CD4-positive, alpha-beta T cell (primary cell): ENCODE results near the gene NTRK2. TPM values are rescaled to one million over a fixed set of nuclear protein-coding genes. Genes with fewer than 3 reads are reported as not detected.

Source experiments
- ATAC-seq: fragments of 200-7000 bp; cut with Tn5 transposase; one replicate; pipeline ENCODE4 v1.10.0; 2022; ENCODE audit warnings: mild to moderate bottlenecking; ENCODE audit not compliant: poor library complexity
- CTCF ChIA-PET: fragments of 350-600 bp; sonication (Branson Sonifier 250); formaldehyde crosslinking; loops from one replicate; lab custom pipeline; 2021; ENCODE audit warnings: antibody characterized with exemption, inconsistent platforms; lab: Charles Lee
- POLR2A ChIA-PET: fragments of 350-600 bp; sonication (Branson Sonifier 250); formaldehyde crosslinking; loops from one replicate; lab custom pipeline; 2021; ENCODE audit warnings: antibody characterized with exemption, inconsistent platforms; lab: Charles Lee
- DNase-seq, 14 experiments: peaks; one replicate each; pipeline ENCODE4 v3.0.0-alpha.2; 2013 to 2020; ENCODE audit warnings: mixed read lengths in 2 of 14
- H3K27ac ChIP-seq, 2 donors: one replicate each; pipeline versions ENCODE4 v1.5.1 to v1.7.0; 2013; ENCODE audit warnings: low read length in 2 of 2, low read depth in 1 of 2, mild to moderate bottlenecking in 1 of 2
- H3K27me3 ChIP-seq, 2 experiments: 1 replicate in 1 of 2; 2 replicates in 1 of 2; pipeline versions ENCODE4 v1.6.1 to v1.7.0; 2013; ENCODE audit warnings: low read length in 2 of 2, control low read depth in 1 of 2, mild to moderate bottlenecking in 1 of 2, moderate library complexity in 1 of 2; ENCODE audit not compliant: insufficient read depth in 2 of 2, control insufficient read depth in 1 of 2
- H3K36me3 ChIP-seq: one replicate; pipeline ENCODE4 v1.6.1; 2013; ENCODE audit warnings: low read length, control low read depth; ENCODE audit not compliant: insufficient read depth
- H3K4me1 ChIP-seq: one replicate; pipeline ENCODE4 v1.6.1; 2013; ENCODE audit warnings: low read length, control low read depth; ENCODE audit not compliant: insufficient read depth
- H3K4me3 ChIP-seq: one replicate; pipeline ENCODE4 v1.5.1; 2013; ENCODE audit warnings: mild to moderate bottlenecking, low read length, moderate library complexity
- H3K9me3 ChIP-seq, 2 experiments: 1 replicate in 1 of 2; 2 replicates in 1 of 2; pipeline versions ENCODE4 v1.6.1 to v1.7.0; 2013; ENCODE audit warnings: low read length in 2 of 2, mild to moderate bottlenecking in 2 of 2, control low read depth in 1 of 2, moderate library complexity in 1 of 2; ENCODE audit not compliant: control insufficient read depth in 1 of 2, insufficient read depth in 1 of 2
- H3K27ac Mint-ChIP-seq: one replicate; pipeline ENCODE4 v1.8.0; 2020; ENCODE audit warnings: mixed read lengths
- H3K27me3 Mint-ChIP-seq: one replicate; pipeline ENCODE4 v1.8.0; 2021; ENCODE audit warnings: mixed read lengths
- H3K36me3 Mint-ChIP-seq: one replicate; pipeline ENCODE4 v1.8.0; 2021; ENCODE audit warnings: low read depth, mixed read lengths
- H3K4me1 Mint-ChIP-seq: one replicate; pipeline ENCODE4 v1.8.0; 2021; ENCODE audit warnings: low read depth, mixed read lengths
- H3K4me3 Mint-ChIP-seq: one replicate; pipeline ENCODE4 v1.8.0; 2020; ENCODE audit warnings: mild to moderate bottlenecking, mixed read lengths
- H3K9me3 Mint-ChIP-seq: one replicate; pipeline ENCODE4 v1.8.0; 2020; ENCODE audit warnings: mixed read lengths
- CTCF ChIP-seq: fragments of 200-600 bp; IDR thresholded peaks from one replicate; pipeline ENCODE4 v1.8.0; 2022; ENCODE audit warnings: antibody characterized with exemption, mild to moderate bottlenecking
- intact Hi-C, 2 experiments: fragments of 100-400 bp; cut with DNase I in 1 of 2; cut with micrococcal nuclease in 1 of 2; formaldehyde crosslinking; loops; one replicate each; pipeline versions ENCODE4 v1.15.1 to v1.9.0; 2023 to 2025; cut with DNase I, micrococcal nuclease
- total RNA-seq, 174 experiments: library from RNA in 2 of 174; stranded (reverse) in 2 of 174; gene quantifications; one replicate each; pipeline ENCODE4 v1.2.3 and lab custom pipeline; 2021 to 2026

Gene NTRK2
- total RNA-seq, 2 experiments from 2014 or later: 0.06 to 0.14 TPM

DNA sequence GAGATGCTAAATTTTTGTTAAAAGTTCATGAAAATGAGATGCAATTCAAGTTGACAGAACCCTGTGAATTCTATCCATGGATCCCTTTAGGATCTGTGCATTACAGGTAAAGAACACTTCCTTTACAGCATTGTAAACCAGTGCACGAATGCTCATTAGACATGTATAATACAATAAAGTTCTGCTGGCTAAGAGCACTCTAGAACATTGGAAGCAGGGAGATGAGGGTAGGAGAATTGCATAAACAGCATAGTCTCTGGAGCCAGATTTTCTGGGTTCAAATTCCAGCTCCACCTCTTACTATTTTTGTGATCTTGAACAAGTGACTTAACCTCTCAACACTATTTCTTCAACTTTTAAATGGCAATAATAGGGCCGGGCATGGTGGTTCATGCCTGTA, 300.2 kb downstream of the NTRK2 start:
- no peaks in the 10 kb centered on the region for H3K36me3 Mint-ChIP-seq
- H3K27ac ChIP-seq: no peak overlapping the region
- no peak overlapping the region for H3K27ac Mint-ChIP-seq
- no peaks in the 10 kb centered on the region for H3K9me3 Mint-ChIP-seq
- ChIA-PET POLR2A (no interaction called here), CTCF (no interaction called here)
- ATAC-seq (no peak), DNase-seq (no peak)
- H3K4me1 ChIP-seq: no peaks in the 10 kb centered on the region
- H3K4me1 Mint-ChIP-seq: no peaks in the 10 kb centered on the region
- no peaks in the 10 kb centered on the region for H3K36me3 ChIP-seq
- TF ChIP-seq CTCF: no peak
- no peaks in the 10 kb centered on the region for H3K27me3 ChIP-seq
- H3K9me3 ChIP-seq: peaks cover 0 to 10% of the 10 kb centered on the region in 2 experiments
- no peak overlapping the region for H3K4me3 Mint-ChIP-seq
- H3K27me3 Mint-ChIP-seq: peaks cover 15% of the 10 kb centered on the region
- intact Hi-C loops: no loop called here
- no peak overlapping the region for H3K4me3 ChIP-seq

- POLR2A ChIA-PET: no interaction called here
- Histone ChIP-seq H3K27ac (no peak overlapping the region), H3K36me3 (no peaks in the 10 kb centered on the region), H3K4me3 (no peak overlapping the region), H3K9me3 (peaks cover 0 to 12% of the 10 kb centered on the region in 2 experiments), H3K27me3 (no peaks in the 10 kb centered on the region), H3K4me1 (no peaks in the 10 kb centered on the region)
- Mint-ChIP-seq H3K27me3 (peaks cover 15% of the 10 kb centered on the region), H3K4me1 (no peaks in the 10 kb centered on the region), H3K9me3 (no peaks in the 10 kb centered on the region), H3K27ac (no peak overlapping the region), H3K4me3 (no peak overlapping the region), H3K36me3 (no peaks in the 10 kb centered on the region)
- intact Hi-C loops: no loop called here
- ATAC-seq (no peak), DNase-seq (no peak)
- CTCF ChIA-PET: no interaction called here
- TF ChIP-seq CTCF: no peak
Measured at GRCh38 chr9:84970432-84970831, 300.9 kb downstream of the NTRK2 start.

DNA sequence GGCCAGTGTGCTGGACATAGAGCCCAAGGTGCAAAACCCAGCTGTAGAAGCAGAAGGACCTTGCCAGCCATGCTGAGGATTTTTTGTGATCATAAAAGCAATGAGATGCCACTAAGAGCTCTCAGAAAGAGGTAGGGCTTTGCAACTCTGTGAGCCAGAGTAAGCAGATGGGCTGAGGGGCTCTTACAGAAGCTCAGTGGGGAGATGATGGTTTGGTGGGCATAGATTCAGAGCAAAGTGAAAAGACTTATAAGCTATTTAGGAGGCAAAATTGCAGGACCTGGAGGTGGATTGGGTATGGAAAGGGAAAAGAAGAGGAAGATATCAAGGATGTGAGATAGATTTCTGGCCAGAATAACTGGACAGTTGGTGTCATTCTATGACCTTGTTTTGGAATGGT, 302.0 kb downstream of the NTRK2 start:
- no peaks in the 10 kb centered on the region for H3K36me3 ChIP-seq
- no peaks in the 10 kb centered on the region for H3K36me3 Mint-ChIP-seq

More for the DNA sequence above, 302.0 kb downstream of the NTRK2 start:
- H3K4me3 Mint-ChIP-seq: no peak overlapping the region
- POLR2A ChIA-PET: interaction anchor here (1.1 kb wide), 1 partner anchor 9 kb away, joined by 3 read pairs; no protein-coding TSS in a partner anchor
- no peaks in the 10 kb centered on the region for H3K9me3 Mint-ChIP-seq
- intact Hi-C loops: no loop called here
- H3K27me3 ChIP-seq: no peaks in the 10 kb centered on the region
- TF ChIP-seq CTCF: no peak
- no peak overlapping the region for H3K27ac ChIP-seq
- CTCF ChIA-PET: no interaction called here
- H3K4me1 ChIP-seq: no peaks in the 10 kb centered on the region
- no peak overlapping the region for H3K4me3 ChIP-seq
- H3K4me1 Mint-ChIP-seq: no peaks in the 10 kb centered on the region
- no peak overlapping the region for H3K27ac Mint-ChIP-seq
- ATAC-seq (no peak), DNase-seq (no peak)
- H3K9me3 ChIP-seq: peaks cover 0 to 9% of the 10 kb centered on the region in 2 experiments
- H3K27me3 Mint-ChIP-seq: peaks cover 8% of the 10 kb centered on the region
